GM21619 (cell line): ENCODE data around the gene GART.
A peak's percentile ranks its signal among the peaks of the same experiment; 100 is the strongest.
"Not testable (repeated sequence)": the region's sequence is repeated elsewhere in the genome, so short reads cannot be mapped to it uniquely, and the experiment has no call there.

Source experiments
- ATAC-seq: cut with Tn5 transposase; IDR thresholded peaks from one replicate; pipeline ENCODE4 v1.9.1; 2021; ENCODE audit not compliant: unreplicated experiment

Gene GART

GRCh38 chr21:33518899-33519298 is 23.0 kb downstream of the GART start:
- ATAC-seq: no peak

DNA sequence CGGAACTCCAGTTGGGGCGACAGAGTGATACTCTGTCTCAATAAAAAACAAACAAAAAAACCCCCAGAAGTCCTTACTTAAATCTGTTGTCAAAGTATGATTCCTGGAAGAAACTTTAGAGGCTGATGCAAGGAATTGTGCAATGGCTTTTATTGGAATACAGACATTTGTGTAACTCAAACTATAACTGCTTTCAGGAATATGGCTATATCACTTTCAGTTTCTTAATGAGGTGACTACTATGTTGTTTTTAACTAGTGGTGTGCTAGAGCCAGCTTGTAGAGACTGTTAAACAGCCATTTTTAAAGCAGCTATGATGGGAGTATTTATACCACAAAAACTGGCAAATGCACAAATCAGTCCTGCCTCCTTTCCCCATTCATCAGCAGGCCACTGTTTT is 27.7 kb downstream of the GART start:
- no peak for ATAC-seq

DNA sequence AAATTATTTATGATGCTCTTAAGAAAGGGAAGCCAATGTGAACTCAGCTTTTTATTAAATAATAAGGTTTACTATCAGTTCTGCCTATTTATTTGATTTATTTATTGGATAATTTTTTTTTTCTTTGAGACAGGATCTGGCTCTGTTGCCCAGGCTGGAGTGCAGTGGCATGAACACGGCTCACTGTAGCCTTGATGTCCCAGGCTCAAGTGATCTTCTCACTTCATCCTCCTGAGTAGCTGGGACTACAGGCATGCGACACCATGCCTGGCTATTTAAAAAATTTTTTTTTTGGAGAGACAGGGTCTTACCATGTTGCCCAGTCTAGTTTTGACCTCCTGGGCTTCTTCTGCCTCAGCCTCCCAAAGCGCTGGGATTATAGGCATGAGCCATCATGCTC is 29.4 kb downstream of the GART start:
- ATAC-seq: no peak

DNA sequence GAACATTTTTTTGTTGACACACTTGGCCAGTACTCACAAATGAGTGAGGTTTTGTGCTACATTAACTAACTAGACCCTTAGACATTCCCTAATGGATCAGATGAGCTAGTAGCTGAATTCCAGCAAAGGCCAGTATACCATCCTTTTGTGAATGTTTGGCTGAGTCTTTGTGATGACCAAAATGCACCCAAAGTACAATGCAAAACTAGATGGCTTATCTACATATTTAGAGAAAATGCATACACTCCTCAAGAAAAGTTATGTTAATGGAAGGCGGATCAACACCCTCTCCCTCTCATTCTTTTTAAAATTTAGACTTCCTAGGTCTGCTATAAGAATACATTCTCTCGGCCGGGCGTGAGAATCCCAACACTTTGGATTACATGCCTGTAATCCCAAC is 30.3 kb downstream of the GART start:
- ATAC-seq: no peak

DNA sequence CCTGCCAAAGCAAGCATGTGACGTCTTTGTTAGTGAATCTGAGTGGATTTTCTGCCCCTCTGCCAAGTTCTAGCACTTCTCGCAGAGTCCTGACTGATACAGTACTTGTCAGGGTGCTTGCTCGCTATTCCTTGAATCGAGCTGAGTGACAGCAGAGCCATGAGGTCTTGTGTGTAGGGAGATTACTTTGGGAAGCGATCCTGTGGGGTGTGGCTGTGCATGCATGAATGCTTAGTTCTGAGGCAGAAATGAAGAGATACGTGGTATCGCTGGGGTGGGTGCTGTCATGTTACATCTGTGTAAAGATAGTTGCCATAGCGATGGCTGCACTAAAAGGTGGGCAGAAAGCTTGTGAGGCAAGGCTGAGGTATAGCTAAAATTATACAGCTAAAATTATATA is 31.1 kb downstream of the GART start:
- ATAC-seq: no peak

DNA sequence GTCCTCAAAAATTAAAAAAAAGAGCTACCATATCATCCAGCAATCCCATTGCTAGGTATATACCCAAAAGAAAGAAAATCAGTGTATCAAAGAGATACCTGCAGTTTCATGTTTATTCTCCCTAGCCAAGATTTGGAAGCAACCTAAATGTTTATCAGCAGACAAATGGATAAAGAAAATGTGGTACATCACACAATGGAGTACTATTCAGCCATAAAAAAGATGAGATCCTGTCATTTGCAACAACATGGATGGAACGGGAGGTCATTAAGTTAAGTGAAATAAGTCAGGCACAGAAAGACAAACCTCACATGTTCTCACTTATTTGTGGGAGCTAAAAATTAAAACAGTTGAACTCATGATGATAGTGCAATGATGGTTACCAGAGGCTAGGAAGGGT is 34.9 kb downstream of the GART start:
- not testable (repeated sequence) for ATAC-seq

DNA sequence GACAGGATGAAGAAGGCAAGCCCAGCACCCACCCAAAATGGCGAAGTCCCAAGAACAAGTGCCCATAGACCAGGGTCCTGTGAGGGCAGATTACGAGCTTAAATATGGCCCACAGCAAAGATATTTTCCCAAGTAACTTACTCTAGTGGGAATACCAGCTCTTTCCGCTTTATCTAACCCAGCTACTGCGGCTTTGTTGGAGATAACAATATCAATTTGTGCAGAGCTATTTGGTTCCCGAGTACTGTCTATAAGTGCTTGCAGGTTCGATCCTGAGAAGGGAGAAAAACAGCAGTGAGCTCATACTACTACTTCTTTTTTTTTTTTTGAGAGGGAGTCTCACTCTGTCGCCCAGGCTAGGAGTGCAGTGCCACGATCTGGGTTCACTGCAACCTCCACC is 36.1 kb downstream of the GART start:
- ATAC-seq: no peak

DNA sequence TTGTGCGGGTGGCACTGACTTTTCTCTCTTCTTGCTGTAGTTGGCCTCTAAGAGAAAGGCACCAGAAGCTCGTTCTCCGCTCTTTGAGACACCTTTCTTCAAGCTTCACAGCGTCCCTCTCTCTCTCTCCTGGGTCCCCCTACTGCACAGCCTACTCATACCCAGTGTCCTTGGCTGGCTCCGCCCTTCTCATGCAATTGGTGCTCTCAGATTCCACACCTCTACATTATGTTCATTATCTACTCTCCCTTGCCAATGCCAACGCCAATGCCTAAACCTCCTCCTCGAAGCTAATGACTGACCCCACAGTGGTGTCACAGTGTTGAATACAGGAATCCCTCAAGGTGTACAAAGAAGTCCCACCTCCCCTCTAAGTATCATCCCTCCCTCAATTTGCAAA is 45.6 kb downstream of the GART start:
- no peak for ATAC-seq

DNA sequence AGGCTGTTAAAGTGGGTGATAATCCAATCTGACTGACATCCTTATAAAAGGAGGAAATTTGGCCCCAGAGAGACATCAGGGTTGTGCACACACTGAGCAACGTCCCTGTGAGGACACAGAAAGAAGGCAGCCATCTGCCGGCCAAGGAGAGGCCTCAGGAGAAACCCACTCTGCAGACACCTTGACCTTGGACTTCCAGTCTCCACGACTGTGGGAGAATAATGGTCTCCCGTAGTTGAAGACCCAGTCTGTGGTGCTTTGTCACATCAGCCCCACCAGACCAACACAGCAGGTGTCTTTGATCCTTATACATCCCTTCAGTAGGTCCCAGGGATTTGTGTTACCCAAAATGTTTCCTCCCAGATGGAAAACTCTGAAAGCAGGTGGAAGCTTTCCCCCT is 46.2 kb downstream of the GART start:
- no peak for ATAC-seq

DNA sequence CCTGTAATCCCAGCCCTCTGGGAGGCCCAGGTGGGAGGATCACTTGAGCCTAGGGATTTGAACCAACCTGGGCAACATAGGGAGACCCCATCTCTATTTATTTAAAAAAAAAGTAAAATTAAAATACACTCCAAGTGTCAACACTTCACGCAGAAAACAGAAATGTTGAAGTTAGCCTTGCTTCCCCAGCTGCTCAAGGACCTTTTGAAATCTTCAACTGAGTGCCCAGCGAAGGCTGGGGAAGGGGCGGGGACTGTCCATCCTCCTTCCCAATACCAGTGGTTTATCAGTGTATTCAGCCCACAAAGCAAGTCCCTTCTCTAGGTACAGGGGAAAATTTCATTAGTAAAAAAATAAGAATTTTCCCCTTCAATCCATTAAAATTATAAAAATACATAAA is 48.2 kb downstream of the GART start:
- ATAC-seq: no peak

DNA sequence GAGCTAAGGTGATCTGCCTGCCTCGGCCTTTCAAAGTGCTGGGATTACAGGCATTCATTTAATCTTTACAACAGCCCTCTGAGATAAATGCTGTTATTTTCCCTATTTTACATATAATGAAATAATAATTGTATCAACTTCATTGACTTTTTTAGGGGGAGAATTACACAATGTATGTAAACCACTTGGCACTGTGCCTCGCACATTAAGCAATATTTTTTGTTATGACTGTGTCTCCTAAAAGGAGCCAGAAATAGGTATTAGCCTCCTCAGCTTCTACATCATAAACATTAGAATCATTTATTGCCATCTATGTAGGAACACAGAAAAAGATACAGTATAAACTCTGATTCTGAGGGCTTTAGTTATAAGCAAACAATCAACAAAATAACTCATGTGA is 49.3 kb downstream of the GART start:
- ATAC-seq: no peak

DNA sequence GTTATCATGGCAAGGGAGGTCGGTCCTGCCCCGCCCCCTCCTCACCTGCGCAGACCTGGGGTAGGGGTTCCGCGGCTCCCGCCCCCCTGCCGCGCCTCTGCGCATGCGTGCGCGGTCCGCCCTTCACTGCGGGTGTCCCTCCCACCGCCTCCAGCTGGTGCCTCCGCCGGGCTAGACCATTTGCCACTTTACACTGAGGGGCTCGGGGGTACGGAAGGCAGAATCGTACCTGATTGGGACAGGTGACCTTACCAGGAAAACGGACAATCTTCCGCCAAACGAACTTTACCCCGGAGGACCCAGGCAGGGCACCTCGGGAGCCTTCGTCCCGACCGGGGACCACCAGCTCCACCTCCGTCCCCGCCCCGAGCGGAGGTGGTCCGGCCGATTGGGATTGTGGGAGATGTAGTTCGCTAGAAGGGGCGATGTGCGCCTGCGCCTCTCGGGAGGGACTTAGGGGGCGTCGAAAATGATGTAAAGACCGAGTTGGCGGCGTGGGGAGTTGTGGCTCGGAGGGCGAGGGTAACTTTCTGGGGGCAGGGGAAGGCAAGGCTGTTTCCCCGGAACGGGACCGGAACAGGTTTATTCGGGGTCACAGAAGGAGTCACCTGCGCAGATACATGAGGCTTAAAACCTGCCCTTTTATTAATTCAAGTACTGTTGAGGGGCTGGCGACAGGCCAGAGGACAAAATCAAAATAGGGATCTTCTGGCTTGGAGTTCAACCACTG is 50.4 kb downstream of the GART start, which contains the start of gene DNAJC28:
DNAJC28 (minus strand) TSS at position 344 of the 730 bp plus-strand sequence. CDS start 2,323 bp downstream, outside the sequence.
- peak; percentile 97 for ATAC-seq

DNA sequence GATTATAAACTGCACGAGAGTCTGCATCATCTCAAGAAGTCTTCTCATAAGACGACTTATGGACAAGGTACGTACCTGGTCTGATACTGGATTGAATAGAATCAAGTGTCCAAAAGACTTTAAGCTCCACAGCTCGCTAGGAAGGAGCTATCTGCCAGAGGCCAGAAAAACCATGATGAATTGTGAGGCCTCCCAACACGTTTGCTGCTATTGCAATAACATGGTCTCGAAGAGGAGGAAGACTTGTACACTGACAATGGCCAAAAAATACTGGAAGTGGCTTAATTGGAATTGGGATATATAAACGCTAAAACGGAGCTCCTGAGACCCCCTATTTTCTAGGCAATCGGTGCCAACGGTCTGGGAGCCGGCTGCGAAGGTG is 50.9 kb downstream of the GART start:
- no peak for ATAC-seq

GRCh38 chr21:33488936-33489335 is 53.0 kb downstream of the GART start:
- ATAC-seq: no peak

DNA sequence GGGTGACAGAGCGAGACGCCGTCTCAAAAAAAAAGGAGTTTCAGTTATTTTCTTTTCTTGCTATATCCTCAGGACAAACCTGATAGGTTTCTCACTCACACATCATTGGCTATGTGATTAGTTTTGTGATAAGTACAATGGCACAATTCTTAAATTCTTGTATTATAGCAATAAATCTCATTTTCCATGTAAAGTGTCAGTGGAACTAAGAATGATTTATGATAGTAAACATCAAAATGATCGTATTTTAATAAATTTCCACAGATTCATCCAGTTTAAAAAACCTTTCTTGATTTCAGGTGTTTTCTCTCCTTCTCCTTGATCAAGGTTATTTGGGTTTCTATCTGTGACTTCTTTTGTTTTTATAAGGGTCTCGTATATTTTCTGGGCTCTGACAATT is 53.9 kb downstream of the GART start:
- no peak for ATAC-seq

DNA sequence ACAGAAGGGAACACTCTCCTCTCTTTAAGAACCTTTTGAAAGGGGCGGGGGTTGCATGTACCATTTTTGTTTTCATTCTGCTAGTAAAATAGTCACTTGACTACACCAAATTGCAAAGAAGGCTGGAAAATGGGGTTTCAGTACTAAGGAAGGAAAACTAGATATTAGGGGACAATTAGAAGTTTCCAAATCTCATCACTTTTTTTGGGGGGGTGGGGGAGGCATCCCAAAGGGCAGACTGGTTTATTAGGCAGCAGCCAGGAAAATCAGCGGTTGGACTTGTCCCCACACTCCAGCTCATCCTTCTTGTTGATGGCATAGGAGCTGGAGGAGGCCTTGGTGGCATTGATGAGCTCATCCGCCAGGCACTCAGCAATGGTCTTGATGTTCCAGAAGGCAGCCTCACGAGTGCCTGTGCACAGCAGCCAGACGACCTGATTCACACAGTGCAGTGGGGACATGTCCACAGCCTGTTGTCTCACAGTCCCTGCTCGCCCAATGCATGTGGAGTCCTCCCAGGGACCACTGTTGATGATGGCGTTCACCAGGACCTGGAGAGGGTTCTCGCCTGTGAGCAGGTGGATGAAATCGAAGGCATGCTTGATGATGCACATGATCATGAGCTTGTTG is 60.5 kb downstream of the GART start:
- ATAC-seq: no peak

GRCh38 chr21:33480481-33481103 is 61.3 kb downstream of the GART start:
- no peak for ATAC-seq

DNA sequence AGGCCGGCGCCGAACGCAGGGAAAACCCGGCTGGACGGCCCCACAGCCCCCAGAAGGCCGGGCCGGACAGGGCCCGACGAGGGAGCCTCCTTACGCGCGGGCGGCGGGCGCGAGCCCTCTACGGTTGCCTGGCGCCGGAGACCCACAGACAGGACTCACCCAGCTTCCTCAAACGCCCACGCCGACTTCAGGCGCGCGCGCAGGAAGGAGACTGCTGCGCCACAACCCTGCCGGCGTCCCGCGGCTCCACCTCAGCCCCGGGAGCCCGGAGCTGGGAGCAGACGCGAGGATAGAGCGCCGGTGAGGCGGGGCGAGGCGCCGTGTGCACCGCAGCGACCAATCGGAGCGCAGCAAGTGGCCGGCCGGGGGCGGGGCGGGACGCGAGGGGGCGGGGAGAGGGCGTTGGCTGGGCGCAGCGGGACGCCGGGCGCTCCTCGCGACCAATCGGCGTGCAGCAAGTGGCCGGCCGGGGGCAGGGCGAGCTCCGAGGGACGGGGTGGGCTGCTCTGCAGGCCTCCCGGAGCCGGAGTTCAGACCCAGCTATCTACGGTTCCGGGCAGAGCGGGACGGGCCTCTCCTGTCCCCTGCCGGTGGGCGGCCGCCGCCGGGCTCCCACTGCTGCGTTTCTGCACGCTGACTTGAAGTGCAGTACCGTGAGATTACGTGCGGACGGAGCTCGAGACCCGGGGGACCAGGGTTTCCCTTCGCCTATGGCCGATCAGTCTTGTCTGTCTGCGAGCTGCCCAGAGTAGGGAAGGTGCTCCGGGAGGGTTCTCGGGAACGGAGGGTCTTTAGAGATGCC is 62.0 kb downstream of the GART start, which contains the start of gene TMEM50B:
TMEM50B (minus strand) TSS at position 296 of the 802 bp plus-strand sequence. CDS start 11,089 bp downstream, outside the sequence.
- peak; percentile 81 for ATAC-seq

GRCh38 chr21:33478935-33479678 is 62.8 kb downstream of the GART start:
- ATAC-seq: peak; percentile 24

DNA sequence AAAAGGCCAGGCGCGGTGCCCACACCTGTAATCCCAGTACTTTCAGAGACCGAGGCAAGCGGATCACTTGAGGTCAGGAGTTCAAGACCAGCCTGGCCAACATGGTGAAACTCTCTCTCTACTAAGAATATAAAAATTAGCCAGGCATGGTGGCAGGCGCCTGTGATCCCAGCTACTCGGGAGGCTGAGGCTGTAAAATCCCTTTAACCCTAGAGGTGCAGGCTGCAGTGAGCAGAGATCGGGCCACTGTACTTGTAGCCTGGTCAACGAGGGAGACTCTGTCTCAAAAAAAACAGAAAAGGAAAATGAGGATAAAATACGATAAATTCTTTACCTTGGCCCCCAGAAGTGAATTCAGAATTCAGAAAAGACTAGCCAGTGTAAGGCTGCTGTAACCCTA is 63.7 kb downstream of the GART start:
- no peak for ATAC-seq

GRCh38 chr21:33477066-33477465 is 64.9 kb downstream of the GART start:
- no peak for ATAC-seq
